ENCODE results near the gene MAP3K15.

DNA sequence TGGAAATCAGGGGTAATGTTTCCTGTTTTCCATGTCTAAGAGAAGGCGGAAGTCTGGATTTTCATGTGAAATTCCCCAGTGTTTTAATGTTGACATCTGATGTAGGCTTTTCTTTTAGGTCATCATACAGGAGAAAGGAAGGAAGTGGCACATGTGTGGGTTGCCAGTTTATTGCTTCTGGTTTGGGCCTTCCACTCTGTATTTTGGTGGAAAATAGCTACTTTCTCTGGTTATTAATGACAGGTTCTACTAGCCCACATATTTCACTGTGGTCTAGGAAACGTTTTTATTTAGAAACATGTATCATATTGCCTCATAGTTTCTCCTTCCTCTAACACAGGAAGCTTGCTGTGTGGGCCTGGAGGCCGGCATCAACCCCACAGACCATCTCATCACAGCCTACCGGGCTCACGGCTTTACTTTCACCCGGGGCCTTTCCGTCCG, 164.3 kb downstream of the MAP3K15 start:
- TF ChIP-seq, protein P1, sequence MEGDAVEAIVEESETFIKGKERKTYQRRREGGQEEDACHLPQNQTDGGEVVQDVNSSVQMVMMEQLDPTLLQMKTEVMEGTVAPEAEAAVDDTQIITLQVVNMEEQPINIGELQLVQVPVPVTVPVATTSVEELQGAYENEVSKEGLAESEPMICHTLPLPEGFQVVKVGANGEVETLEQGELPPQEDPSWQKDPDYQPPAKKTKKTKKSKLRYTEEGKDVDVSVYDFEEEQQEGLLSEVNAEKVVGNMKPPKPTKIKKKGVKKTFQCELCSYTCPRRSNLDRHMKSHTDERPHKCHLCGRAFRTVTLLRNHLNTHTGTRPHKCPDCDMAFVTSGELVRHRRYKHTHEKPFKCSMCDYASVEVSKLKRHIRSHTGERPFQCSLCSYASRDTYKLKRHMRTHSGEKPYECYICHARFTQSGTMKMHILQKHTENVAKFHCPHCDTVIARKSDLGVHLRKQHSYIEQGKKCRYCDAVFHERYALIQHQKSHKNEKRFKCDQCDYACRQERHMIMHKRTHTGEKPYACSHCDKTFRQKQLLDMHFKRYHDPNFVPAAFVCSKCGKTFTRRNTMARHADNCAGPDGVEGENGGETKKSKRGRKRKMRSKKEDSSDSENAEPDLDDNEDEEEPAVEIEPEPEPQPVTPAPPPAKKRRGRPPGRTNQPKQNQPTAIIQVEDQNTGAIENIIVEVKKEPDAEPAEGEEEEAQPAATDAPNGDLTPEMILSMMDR (conservative IDR thresholded peaks at IDR 0.05; ENCODE audit: low read depth, low read length) = no peak
- TF ChIP-seq EZH2 (IDR thresholded peaks at IDR 0.05; ENCODE audit: low read length, unreplicated experiment) = no peak
- TF ChIP-seq EZH2phosphoT487 (IDR thresholded peaks at IDR 0.05; ENCODE audit: borderline replicate concordance, low read length) = no peak
